ENCODE data around the gene ZMIZ1.

The ZMIZ1 gene

GRCh38 chr10:79084012-79084971 lies 15.5 kb downstream of the ZMIZ1 start:
- DNase-seq = peak; percentile 93 to 95

- no peak for DNase-seq
Measured at GRCh38 chr10:79084972-79085597, 16.3 kb downstream of the ZMIZ1 start.

- no peak for DNase-seq
Measured at GRCh38 chr10:79086822-79087221, 18.1 kb downstream of the ZMIZ1 start.

GRCh38 chr10:79087721-79088120 lies 19.0 kb downstream of the ZMIZ1 start:
- no peak for DNase-seq

GRCh38 chr10:79088176-79088575 lies 19.4 kb downstream of the ZMIZ1 start:
- no peak for DNase-seq

GRCh38 chr10:79088613-79089355 lies 20.0 kb downstream of the ZMIZ1 start:
- no peak for DNase-seq

- no peak for DNase-seq
Measured at GRCh38 chr10:79089632-79090031, 20.9 kb downstream of the ZMIZ1 start.

- DNase-seq = peak; percentile 34 to 47
Measured at GRCh38 chr10:79090134-79090803, 21.5 kb downstream of the ZMIZ1 start.

GRCh38 chr10:79092292-79092896 lies 23.6 kb downstream of the ZMIZ1 start:
- DNase-seq = peak in 1 of 2 experiments; percentile 11

GRCh38 chr10:79093658-79094411 lies 25.1 kb downstream of the ZMIZ1 start:
- peak; percentile 98 to 99 for DNase-seq

GRCh38 chr10:79094412-79095175 lies 25.8 kb downstream of the ZMIZ1 start:
- DNase-seq = peak in 1 of 2 experiments; percentile 58

GRCh38 chr10:79095316-79095715 lies 26.6 kb downstream of the ZMIZ1 start:
- no peak for DNase-seq

- no peak for DNase-seq
Measured at GRCh38 chr10:79096514-79096913, 27.7 kb downstream of the ZMIZ1 start.

- DNase-seq = no peak
Measured at GRCh38 chr10:79097021-79097872, 28.5 kb downstream of the ZMIZ1 start.

- DNase-seq = no peak
Measured at GRCh38 chr10:79098061-79098460, 29.3 kb downstream of the ZMIZ1 start.

GRCh38 chr10:79098596-79099015 lies 29.8 kb downstream of the ZMIZ1 start:
- DNase-seq = no peak

- DNase-seq = no peak
Measured at GRCh38 chr10:79099898-79100448, 31.2 kb downstream of the ZMIZ1 start.

- no peak for DNase-seq
Measured at GRCh38 chr10:79100771-79101170, 32.0 kb downstream of the ZMIZ1 start.

Measured in Kasumi-1 (cell line).